ENCODE measurements around the gene CFAP77.
"Not testable (repeated sequence)": the region's sequence is repeated elsewhere in the genome, so short reads cannot be mapped to it uniquely, and the experiment has no call there.

CFAP77 gene

GRCh38 chr9:132370592-132370991 lies 39.4 kb upstream of the CFAP77 start:
- DNase-seq (ENCODE audit: low spot score) = no peak
- in situ Hi-C loops (cut with MboI; ENCODE audit: low sequenced_read_pairs, unreplicated experiment) = no loop called here
- no peak for TF ChIP-seq CTCF (IDR thresholded peaks at IDR 0.05; ENCODE audit: borderline replicate concordance, control extremely low read depth, extremely low read depth, insufficient read depth, missing control alignments)

- in situ Hi-C loops (cut with MboI; ENCODE audit: low sequenced_read_pairs, unreplicated experiment) = no loop called here
- no peak for TF ChIP-seq CTCF (IDR thresholded peaks at IDR 0.05; ENCODE audit: borderline replicate concordance, control extremely low read depth, extremely low read depth, insufficient read depth, missing control alignments)
- DNase-seq (ENCODE audit: low spot score) = no peak
Observed at GRCh38 chr9:132372177-132373095, 37.6 kb upstream of the CFAP77 start.

GRCh38 chr9:132377769-132378168 lies 32.2 kb upstream of the CFAP77 start:
- DNase-seq (ENCODE audit: low spot score); in situ Hi-C loops (cut with MboI; ENCODE audit: low sequenced_read_pairs, unreplicated experiment): not testable (repeated sequence)

GRCh38 chr9:132378416-132378815 lies 31.6 kb upstream of the CFAP77 start:
- DNase-seq (ENCODE audit: low spot score); in situ Hi-C loops (cut with MboI; ENCODE audit: low sequenced_read_pairs, unreplicated experiment): not testable (repeated sequence)

- in situ Hi-C loops (cut with MboI; ENCODE audit: low sequenced_read_pairs, unreplicated experiment) = no loop called here
- no peak for TF ChIP-seq CTCF (IDR thresholded peaks at IDR 0.05; ENCODE audit: borderline replicate concordance, control extremely low read depth, extremely low read depth, insufficient read depth, missing control alignments)
- peak; percentile 70 for DNase-seq (ENCODE audit: low spot score)
Observed at GRCh38 chr9:132381966-132382541, 28.0 kb upstream of the CFAP77 start.

GRCh38 chr9:132383462-132383883 lies 26.5 kb upstream of the CFAP77 start:
- no peak for DNase-seq (ENCODE audit: low spot score)
- in situ Hi-C loops (cut with MboI; ENCODE audit: low sequenced_read_pairs, unreplicated experiment) = no loop called here
- peak; percentile 28 for TF ChIP-seq CTCF (IDR thresholded peaks at IDR 0.05; ENCODE audit: borderline replicate concordance, control extremely low read depth, extremely low read depth, insufficient read depth, missing control alignments)

- in situ Hi-C loops (cut with MboI; ENCODE audit: low sequenced_read_pairs, unreplicated experiment) = no loop called here
- no peak for TF ChIP-seq CTCF (IDR thresholded peaks at IDR 0.05; ENCODE audit: borderline replicate concordance, control extremely low read depth, extremely low read depth, insufficient read depth, missing control alignments)
- DNase-seq (ENCODE audit: low spot score) = peak; percentile 72
Observed at GRCh38 chr9:132384376-132384775, 25.6 kb upstream of the CFAP77 start.
